HepG2 (cell line): ENCODE data around the gene ZNF821. TPM values are rescaled to one million over a fixed set of nuclear protein-coding genes. Genes with fewer than 3 reads are reported as not detected.

Source experiments
- FOXP4 ChIP-seq: sonication (generic); formaldehyde crosslinking; IDR thresholded peaks from 2 replicates; pipeline ENCODE4 v1.4.0; 2020; ENCODE audit warnings: missing genetic modification reagents
- HDAC6 ChIP-seq: fragments of 200-600 bp; sonication (generic); IDR thresholded peaks from 2 replicates; pipeline ENCODE4 v1.7.0; 2017; ENCODE audit warnings: mild to moderate bottlenecking, antibody characterized with exemption, low read length, low read depth
- HMGA1 ChIP-seq: sonication (generic); formaldehyde crosslinking; conservative IDR thresholded peaks from 2 replicates; pipeline ENCODE4 v1.4.0; 2020; ENCODE audit warnings: missing genetic modification reagents
- NR2F6 ChIP-seq, 2 experiments: IDR thresholded peaks; 2 replicates each; pipeline ENCODE4 v1.6.1; 2016; ENCODE audit warnings: antibody characterized with exemption in 1 of 2, mild to moderate bottlenecking in 1 of 2
- PLRG1 ChIP-seq: fragments of 450-650 bp; conservative IDR thresholded peaks from 2 replicates; pipeline ENCODE4 v1.6.1; 2016
- TMF1 ChIP-seq: sonication (generic); formaldehyde crosslinking; IDR thresholded peaks from 2 replicates; pipeline ENCODE4 v1.8.1; 2022; ENCODE audit warnings: low read depth, missing genetic modification reagents
- ZFP36L1 ChIP-seq: sonication (generic); formaldehyde crosslinking; IDR thresholded peaks from 2 replicates; pipeline ENCODE4 v1.8.0; 2022; ENCODE audit warnings: mild to moderate bottlenecking, missing genetic modification reagents, moderate library complexity
- ZNF224 ChIP-seq: sonication (generic); formaldehyde crosslinking; IDR thresholded peaks from 2 replicates; pipeline ENCODE4 v1.5.0; 2020; ENCODE audit warnings: mild to moderate bottlenecking, missing genetic modification reagents
- ZNF407 ChIP-seq: sonication (generic); formaldehyde crosslinking; IDR thresholded peaks from one replicate; pipeline ENCODE4 v1.5.1; 2020; ENCODE audit warnings: mild to moderate bottlenecking, missing genetic modification reagents; ENCODE audit errors: not compliant biosample characterization
- ZNF562 ChIP-seq: sonication (generic); formaldehyde crosslinking; IDR thresholded peaks from 2 replicates; pipeline ENCODE4 v1.8.0; 2022; ENCODE audit warnings: missing genetic modification reagents, borderline replicate concordance
- polyA plus RNA-seq, 8 experiments: library from polyadenylated mRNA; depleted of rRNA in 3 of 8; stranded (reverse) in 7 of 8; unstranded in 1 of 8; fragments of >200 nt; fragmentation: Illumina TruSeq in 4 of 8; extraction: Trizol in 4 of 8; gene quantifications; 2 replicates each; pipeline versions ENCODE4 v1.2.1 to v1.2.3, GENCODE V29; 2011 to 2016; ENCODE audit warnings: low read depth in 4 of 8, missing spikeins in 1 of 8, mixed read lengths in 1 of 8; ENCODE audit not compliant: insufficient read depth in 1 of 8
- total RNA-seq, 5 experiments: library from RNA; depleted of rRNA; stranded (reverse); fragments of >200 nt; fragmentation: Illumina TruSeq; extraction: Trizol; gene quantifications; 2 replicates each; pipeline ENCODE4 v1.2.3, GENCODE V29; 2016; ENCODE audit warnings: low read depth in 1 of 5
- TF ChIP-seq, protein P1 (sequence below): sonication (generic); formaldehyde crosslinking; IDR thresholded peaks from 2 replicates; pipeline ENCODE4 v1.4.0; 2020; ENCODE audit warnings: missing genetic modification reagents
- TF ChIP-seq, protein P2 (sequence below): sonication (generic); formaldehyde crosslinking; IDR thresholded peaks from 2 replicates; pipeline ENCODE4 v1.5.0; 2020; ENCODE audit warnings: missing genetic modification reagents, mild to moderate bottlenecking, borderline replicate concordance

ZNF821 gene
- total and polyA plus RNA-seq, 2 of the 13 experiments (the other 11 are each of a cell fraction or from before 2014, with no cell fraction given): 7.0 to 9.1 TPM

- TF ChIP-seq ZNF224 (CRISPR knock-in tag) (no peak), ZNF562 (no peak), PLRG1 (no peak), ZNF407 (CRISPR knock-in tag) (no peak), HMGA1 (no peak), ZFP36L1 (CRISPR knock-in tag) (no peak), TMF1 (CRISPR knock-in tag) (no peak), FOXP4 (CRISPR knock-in tag) (no peak), NR2F6 (IDR thresholded peaks at IDR 0.05) (no peak), NR2F6 (CRISPR knock-in tag; IDR thresholded peaks at IDR 0.05) (no peak), HDAC6 (no peak)
- TF ChIP-seq, protein P1, sequence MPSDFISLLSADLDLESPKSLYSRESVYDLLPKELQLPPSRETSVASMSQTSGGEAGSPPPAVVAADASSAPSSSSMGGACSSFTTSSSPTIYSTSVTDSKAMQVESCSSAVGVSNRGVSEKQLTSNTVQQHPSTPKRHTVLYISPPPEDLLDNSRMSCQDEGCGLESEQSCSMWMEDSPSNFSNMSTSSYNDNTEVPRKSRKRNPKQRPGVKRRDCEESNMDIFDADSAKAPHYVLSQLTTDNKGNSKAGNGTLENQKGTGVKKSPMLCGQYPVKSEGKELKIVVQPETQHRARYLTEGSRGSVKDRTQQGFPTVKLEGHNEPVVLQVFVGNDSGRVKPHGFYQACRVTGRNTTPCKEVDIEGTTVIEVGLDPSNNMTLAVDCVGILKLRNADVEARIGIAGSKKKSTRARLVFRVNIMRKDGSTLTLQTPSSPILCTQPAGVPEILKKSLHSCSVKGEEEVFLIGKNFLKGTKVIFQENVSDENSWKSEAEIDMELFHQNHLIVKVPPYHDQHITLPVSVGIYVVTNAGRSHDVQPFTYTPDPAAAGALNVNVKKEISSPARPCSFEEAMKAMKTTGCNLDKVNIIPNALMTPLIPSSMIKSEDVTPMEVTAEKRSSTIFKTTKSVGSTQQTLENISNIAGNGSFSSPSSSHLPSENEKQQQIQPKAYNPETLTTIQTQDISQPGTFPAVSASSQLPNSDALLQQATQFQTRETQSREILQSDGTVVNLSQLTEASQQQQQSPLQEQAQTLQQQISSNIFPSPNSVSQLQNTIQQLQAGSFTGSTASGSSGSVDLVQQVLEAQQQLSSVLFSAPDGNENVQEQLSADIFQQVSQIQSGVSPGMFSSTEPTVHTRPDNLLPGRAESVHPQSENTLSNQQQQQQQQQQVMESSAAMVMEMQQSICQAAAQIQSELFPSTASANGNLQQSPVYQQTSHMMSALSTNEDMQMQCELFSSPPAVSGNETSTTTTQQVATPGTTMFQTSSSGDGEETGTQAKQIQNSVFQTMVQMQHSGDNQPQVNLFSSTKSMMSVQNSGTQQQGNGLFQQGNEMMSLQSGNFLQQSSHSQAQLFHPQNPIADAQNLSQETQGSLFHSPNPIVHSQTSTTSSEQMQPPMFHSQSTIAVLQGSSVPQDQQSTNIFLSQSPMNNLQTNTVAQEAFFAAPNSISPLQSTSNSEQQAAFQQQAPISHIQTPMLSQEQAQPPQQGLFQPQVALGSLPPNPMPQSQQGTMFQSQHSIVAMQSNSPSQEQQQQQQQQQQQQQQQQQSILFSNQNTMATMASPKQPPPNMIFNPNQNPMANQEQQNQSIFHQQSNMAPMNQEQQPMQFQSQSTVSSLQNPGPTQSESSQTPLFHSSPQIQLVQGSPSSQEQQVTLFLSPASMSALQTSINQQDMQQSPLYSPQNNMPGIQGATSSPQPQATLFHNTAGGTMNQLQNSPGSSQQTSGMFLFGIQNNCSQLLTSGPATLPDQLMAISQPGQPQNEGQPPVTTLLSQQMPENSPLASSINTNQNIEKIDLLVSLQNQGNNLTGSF (CRISPR knock-in tag): no peak
- TF ChIP-seq, protein P2, sequence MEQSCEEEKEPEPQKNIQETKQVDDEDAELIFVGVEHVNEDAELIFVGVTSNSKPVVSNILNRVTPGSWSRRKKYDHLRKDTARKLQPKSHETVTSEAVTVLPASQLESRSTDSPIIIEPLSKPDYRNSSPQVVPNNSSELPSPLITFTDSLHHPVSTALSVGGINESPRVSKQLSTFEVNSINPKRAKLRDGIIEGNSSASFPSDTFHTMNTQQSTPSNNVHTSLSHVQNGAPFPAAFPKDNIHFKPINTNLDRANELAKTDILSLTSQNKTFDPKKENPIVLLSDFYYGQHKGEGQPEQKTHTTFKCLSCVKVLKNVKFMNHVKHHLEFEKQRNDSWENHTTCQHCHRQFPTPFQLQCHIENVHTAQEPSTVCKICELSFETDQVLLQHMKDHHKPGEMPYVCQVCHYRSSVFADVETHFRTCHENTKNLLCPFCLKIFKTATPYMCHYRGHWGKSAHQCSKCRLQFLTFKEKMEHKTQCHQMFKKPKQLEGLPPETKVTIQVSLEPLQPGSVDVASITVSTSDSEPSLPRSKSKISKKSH (CRISPR knock-in tag): no peak
Measured at GRCh38 chr16:71882505-71883167, 1.3 kb downstream of the ZNF821 start (continued).
